ENCODE measurements around the gene FTL. TPM values are rescaled to one million over a fixed set of nuclear protein-coding genes. Genes with fewer than 3 reads are reported as not detected.
A peak's percentile ranks its signal among the peaks of the same experiment; 100 is the strongest.

FTL gene
- total and polyA plus RNA-seq, 4 donors, result 2,880 to 22,369 (median 12,158) TPM

GRCh38 chr19:48963371-48964204, 1.5 kb upstream of the FTL start:
- Histone ChIP-seq H3K36me3 (ENCODE audit: control insufficient read depth in 4 of 4, insufficient read depth in 4 of 4, low read length in 4 of 4) (peaks cover 0 to 26% (median 9%) of the 10 kb centered on the region in 4 donors), H3K9ac (ENCODE audit: insufficient read depth in 1 of 2, low read length in 2 of 2) (peak overlapping the region; percentile 46 to 83), H3K4me1 (ENCODE audit: control insufficient read depth in 5 of 5, insufficient read depth in 5 of 5, low read length in 5 of 5) (peaks cover 5 to 35% (median 16%) of the 10 kb centered on the region in 5 donors), H3K4me3 (no peak overlapping the region), H3K27me3 (ENCODE audit: control insufficient read depth in 3 of 3, insufficient read depth in 3 of 3, low read length in 2 of 3) (no peaks in the 10 kb centered on the region), H3K27ac (ENCODE audit: low read depth in 1 of 2, low read length in 1 of 2) (peak overlapping the region; percentile 80 to 92), H3K9me3 (ENCODE audit: control insufficient read depth in 4 of 4, insufficient read depth in 3 of 4, low read length in 3 of 4) (no peaks in the 10 kb centered on the region)
- WGBS, 2 donors, result 5 to 11% methylated on average over 28 of the region's 28 CpGs
- ATAC-seq (ENCODE audit: insufficient read depth, low FRiP score), result no peak
- peak; percentile 77 to 85 (median 84) for DNase-seq
- no peak for TF ChIP-seq CTCF (IDR thresholded peaks at IDR 0.05; ENCODE audit: control extremely low read depth, extremely low read depth)

- peaks cover 5 to 35% (median 16%) of the 10 kb centered on the region in 5 donors for H3K4me1 ChIP-seq (ENCODE audit: control insufficient read depth in 5 of 5, insufficient read depth in 5 of 5, low read length in 5 of 5)
- ATAC-seq (ENCODE audit: insufficient read depth, low FRiP score), result no peak
- DNase-seq, result peak in 2 of 3 donors; percentile 57 to 61
These were observed 687 bp upstream of the FTL start for GRCh38 chr19:48964205-48965039.

GRCh38 chr19:48965806-48966540, 864 bp downstream of the FTL start:
- TF ChIP-seq CTCF (IDR thresholded peaks at IDR 0.05; ENCODE audit: control extremely low read depth, extremely low read depth), result no peak
- Histone ChIP-seq H3K4me1 (ENCODE audit: control insufficient read depth in 5 of 5, insufficient read depth in 5 of 5, low read length in 5 of 5) (peaks cover 5 to 35% (median 16%) of the 10 kb centered on the region in 5 donors), H3K27ac (ENCODE audit: low read depth in 1 of 2, low read length in 1 of 2) (peak overlapping the region; percentile 79 to 81), H3K36me3 (ENCODE audit: control insufficient read depth in 4 of 4, insufficient read depth in 4 of 4, low read length in 4 of 4) (peaks cover 4 to 48% (median 20%) of the 10 kb centered on the region in 4 donors), H3K4me3 (peak overlapping the region; percentile 88), H3K9ac (ENCODE audit: insufficient read depth in 1 of 2, low read length in 2 of 2) (peak overlapping the region; percentile 80 to 88), H3K27me3 (ENCODE audit: control insufficient read depth in 3 of 3, insufficient read depth in 3 of 3, low read length in 2 of 3) (no peaks in the 10 kb centered on the region), H3K9me3 (ENCODE audit: control insufficient read depth in 4 of 4, insufficient read depth in 3 of 4, low read length in 3 of 4) (no peaks in the 10 kb centered on the region)
- DNase-seq (peak; percentile 91 to 93 (median 92)), ATAC-seq (ENCODE audit: insufficient read depth, low FRiP score) (peak; percentile 51)
- 9 to 14% methylated on average over 36 of the region's 36 CpGs for WGBS, 2 donors

More at GRCh38 chr19:48964205-48965039, 687 bp upstream of the FTL start:
- Histone ChIP-seq H3K27ac (ENCODE audit: low read depth in 1 of 2, low read length in 1 of 2) (peak overlapping the region; percentile 80 to 92), H3K4me3 (no peak overlapping the region), H3K36me3 (ENCODE audit: control insufficient read depth in 4 of 4, insufficient read depth in 4 of 4, low read length in 4 of 4) (peaks cover 0 to 33% (median 12%) of the 10 kb centered on the region in 4 donors), H3K9ac (ENCODE audit: insufficient read depth in 1 of 2, low read length in 2 of 2) (peak overlapping the region; percentile 25 to 83), H3K9me3 (ENCODE audit: control insufficient read depth in 4 of 4, insufficient read depth in 3 of 4, low read length in 3 of 4) (no peaks in the 10 kb centered on the region), H3K27me3 (ENCODE audit: control insufficient read depth in 3 of 3, insufficient read depth in 3 of 3, low read length in 2 of 3) (no peaks in the 10 kb centered on the region)
- 14 to 15% methylated on average over 19 of the region's 19 CpGs for WGBS, 2 donors
- no peak for TF ChIP-seq CTCF (IDR thresholded peaks at IDR 0.05; ENCODE audit: control extremely low read depth, extremely low read depth)

Data from lung (tissue), 12 donors.